HG02571 (cell line): ENCODE results near the gene MAG.
"Not testable (repeated sequence)": the region's sequence is repeated elsewhere in the genome, so short reads cannot be mapped to it uniquely, and the experiment has no call there.

Source experiments
- ATAC-seq: cut with Tn5 transposase; IDR thresholded peaks from one replicate; pipeline ENCODE4 v1.9.1; 2021; ENCODE audit warnings: mild to moderate bottlenecking, moderate library complexity; ENCODE audit not compliant: unreplicated experiment

MAG gene

DNA sequence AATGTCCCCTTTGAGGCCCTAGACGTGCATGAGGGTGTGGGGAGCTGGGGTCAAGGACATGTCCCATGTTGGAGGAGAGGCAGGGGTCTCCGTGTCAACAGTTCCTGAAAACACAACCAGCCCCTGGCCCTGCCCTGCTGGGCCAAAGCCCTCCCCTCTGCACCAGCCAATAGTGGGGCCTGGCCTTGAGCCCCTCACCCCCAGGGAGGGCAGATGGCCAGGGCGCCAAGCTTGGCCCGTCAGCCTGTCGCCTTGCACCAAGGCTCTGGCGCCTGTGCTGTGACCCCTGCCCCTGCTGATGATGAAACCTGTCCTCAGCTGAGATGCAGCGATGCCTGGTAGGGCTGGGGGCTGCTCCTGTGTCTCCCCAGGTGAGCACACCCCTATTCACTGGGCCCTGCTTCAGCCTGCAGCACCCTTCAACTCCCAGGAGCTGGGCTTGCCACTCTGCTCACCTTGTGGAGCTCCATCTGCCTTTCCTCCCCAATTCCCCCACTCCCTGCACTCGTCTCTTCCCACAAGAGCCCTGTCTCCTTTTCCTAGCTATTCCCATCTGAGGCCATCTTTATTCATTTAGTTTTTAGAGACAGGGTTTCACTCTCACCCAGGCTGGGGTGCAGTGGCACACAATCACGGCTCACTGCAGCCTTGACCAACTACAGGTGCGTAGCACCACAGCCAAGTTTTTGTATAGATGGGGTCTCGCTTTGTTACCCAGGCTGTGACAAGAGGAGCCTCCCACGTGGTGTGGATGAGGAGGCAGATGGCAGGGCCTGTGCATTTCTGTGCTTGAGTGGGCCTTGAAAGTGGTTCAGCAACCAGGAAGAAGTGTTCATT, 11.8 kb upstream of the MAG start:
- ATAC-seq: no peak

GRCh38 chr19:35281303-35281702, 10.7 kb upstream of the MAG start:
- no peak for ATAC-seq

DNA sequence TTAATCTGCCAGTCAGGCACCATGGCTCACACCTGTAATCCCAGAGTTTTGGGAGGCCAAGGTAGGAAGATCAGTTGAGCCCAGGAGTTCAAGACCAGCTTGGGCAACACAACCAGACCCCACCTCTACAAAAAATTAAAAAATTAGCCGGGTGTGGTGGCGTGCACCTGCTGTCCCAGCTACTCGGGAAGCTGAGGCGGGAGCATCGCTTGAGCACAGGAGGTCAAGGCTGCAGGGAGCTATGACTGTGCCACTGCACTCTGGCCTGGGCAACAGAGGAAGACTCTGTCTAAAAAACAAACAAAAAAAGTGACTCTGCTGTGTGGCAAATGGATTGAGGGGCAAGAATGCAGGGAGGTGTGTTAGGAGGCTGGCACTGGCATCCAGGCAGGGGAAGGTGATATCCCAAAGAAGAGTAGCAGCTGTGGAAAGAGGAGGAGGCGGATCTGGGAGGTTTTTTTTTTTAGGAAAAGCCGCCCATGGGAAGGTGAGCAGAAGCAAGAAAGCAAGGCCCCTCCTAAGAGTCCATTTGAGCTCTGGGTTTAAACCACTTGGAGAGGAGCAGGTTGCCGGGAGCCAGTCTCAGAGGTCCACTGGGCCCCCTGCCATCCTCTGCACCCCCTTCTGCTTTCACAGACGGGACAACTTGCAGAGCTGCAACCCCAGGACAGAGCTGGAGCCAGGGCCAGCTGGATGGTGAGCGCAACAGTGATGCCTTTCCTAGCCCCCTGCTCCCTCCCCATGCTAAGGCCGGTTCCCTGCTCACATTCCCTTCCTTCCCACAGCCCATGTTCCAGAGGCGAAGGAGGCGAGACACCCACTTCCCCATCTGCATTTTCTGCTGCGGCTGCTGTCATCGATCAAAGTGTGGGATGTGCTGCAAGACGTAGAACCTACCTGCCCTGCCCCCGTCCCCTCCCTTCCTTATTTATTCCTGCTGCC, 7.5 kb upstream of the MAG start:
- ATAC-seq: no peak

- no peak for ATAC-seq
Measured at GRCh38 chr19:35285095-35285449, 6.9 kb upstream of the MAG start.

- ATAC-seq: not testable (repeated sequence)
Measured at GRCh38 chr19:35285465-35285864, 6.5 kb upstream of the MAG start.

DNA sequence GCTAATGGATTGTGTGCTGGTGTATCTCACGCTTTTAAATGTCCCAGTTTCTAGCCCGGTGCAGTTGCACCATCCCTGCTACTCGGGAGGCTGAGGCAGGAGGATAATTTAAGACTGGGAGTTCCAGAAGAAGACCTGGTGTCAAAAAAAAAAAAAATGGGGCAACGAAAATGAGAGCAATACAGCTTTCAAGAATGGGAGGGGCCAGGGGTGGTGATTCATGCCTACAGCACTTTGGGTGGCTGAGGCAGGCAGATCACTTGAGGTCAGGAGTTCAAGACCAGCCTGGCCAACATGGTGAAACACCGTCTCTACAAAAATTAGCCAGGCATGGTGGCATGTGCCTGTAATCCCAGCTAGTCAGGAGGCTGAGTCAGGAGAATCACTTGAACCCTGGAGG, 5.9 kb upstream of the MAG start:
- not testable (repeated sequence) for ATAC-seq

GRCh38 chr19:35287713-35288112, 4.2 kb upstream of the MAG start:
- no peak for ATAC-seq

- ATAC-seq: no peak
Measured at GRCh38 chr19:35288331-35288730, 3.6 kb upstream of the MAG start.

- no peak for ATAC-seq
Measured at GRCh38 chr19:35288906-35289305, 3.1 kb upstream of the MAG start.

- ATAC-seq: no peak
Measured at GRCh38 chr19:35290381-35291127, 1.4 kb upstream of the MAG start.

DNA sequence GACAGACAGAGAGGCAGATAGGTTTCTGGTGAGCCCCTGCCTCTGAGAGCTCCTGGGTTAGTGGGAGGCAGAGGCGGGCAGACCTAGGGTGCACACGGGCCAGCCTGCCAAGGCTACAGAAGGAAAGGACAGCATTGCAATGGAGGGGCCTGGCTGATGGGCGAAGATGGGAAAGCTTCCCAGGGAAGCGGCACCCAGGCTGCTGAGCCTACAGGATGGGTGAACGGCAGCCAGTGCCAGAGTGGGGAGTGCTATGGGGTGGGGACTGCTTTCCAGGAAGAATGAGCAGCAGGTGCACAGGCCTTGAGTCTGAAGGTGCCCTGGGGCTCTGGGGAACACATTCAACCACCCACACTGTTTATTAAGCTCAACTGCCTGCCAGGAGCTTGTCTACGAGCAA, 702 bp upstream of the MAG start:
- no peak for ATAC-seq

DNA sequence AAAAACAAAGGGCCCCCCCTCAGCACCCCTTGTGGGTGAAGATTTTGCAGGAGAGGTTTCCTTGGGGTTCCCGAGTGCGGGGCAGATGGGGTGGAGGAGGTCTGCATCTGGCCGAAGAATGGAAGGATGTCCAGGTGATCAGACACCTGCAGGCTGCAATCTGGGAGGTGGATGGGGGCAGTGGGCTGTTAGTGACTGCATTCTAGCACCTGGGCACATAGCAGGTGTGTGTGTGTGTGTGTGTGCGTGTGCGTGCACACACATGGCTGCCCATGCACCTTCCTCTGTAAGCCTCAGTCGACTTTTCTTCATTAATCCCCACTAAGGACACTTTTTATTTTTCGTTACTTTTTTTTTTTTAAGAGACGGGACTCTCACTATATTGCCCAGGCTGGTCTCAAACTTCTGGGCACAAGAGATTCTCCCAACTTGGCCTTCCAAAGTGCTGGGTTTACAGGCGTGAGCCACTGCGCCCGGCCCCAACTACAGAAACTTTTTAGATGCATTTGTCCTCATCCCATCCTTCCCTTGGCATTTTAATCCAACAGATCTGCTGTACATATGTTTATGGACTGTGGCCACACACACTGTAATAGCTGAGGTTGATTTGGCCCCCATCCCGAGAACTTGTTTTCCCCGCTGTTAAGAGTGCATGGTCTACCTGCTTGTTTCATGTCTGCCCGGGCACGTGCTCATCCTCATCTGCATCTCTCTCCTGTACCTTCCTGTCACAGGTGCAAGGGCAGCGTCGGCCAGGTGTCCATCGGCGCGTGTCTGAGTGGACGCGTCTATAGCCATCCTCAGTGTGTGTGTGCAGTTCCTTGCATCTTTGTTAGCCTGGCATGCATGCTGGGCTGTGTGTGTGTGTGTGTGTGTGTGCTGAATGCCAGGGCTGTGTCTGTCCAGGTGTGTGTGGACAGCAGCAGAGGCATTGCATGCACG, 731 bp downstream of the MAG start:
- ATAC-seq: no peak

- ATAC-seq: no peak
Measured at GRCh38 chr19:35293363-35293739, 1.4 kb downstream of the MAG start.

GRCh38 chr19:35293808-35294207, 1.8 kb downstream of the MAG start:
- ATAC-seq: no peak

GRCh38 chr19:35294328-35294727, 2.4 kb downstream of the MAG start:
- no peak for ATAC-seq

DNA sequence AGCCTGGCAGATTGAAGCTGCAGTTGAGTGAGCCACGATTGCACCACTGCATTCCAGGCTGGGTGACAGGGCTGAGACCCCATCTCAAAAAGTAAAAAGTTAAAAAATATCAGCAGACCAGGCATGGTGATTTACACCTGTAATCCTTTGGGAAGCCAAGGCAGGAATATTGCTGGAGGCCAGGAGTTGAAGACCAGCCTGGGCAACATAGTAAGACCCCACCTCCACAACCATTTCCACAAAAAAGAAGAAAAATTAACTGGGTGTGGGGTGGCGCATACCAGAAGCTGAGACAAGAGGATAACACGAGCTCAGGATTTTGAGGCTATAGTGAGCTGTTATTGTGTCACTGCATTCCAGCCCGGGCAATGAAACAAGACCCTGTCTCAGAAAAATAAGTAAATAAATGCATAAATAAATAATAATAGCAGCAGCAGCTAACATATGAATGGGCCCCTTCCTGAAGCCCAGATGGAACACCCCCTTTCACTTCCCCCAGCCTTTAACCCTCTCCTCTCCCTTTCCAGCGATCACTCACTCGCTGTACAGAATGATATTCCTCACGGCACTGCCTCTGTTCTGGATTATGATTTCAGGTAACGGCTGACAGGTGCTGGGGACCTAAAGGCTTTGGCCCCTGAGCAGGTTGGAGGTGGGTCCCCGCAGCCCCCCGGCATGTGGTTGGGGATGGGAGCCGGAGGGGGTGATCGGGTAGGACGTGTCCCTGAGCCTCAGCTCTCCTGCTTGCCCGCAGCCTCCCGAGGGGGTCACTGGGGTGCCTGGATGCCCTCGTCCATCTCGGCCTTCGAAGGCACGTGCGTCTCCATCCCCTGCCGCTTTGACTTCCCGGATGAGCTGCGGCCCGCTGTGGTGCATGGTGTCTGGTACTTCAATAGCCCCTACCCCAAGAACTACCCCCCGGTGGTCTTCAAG, 3.2 kb downstream of the MAG start:
- no peak for ATAC-seq

GRCh38 chr19:35295792-35296462, 4.0 kb downstream of the MAG start:
- ATAC-seq: no peak

DNA sequence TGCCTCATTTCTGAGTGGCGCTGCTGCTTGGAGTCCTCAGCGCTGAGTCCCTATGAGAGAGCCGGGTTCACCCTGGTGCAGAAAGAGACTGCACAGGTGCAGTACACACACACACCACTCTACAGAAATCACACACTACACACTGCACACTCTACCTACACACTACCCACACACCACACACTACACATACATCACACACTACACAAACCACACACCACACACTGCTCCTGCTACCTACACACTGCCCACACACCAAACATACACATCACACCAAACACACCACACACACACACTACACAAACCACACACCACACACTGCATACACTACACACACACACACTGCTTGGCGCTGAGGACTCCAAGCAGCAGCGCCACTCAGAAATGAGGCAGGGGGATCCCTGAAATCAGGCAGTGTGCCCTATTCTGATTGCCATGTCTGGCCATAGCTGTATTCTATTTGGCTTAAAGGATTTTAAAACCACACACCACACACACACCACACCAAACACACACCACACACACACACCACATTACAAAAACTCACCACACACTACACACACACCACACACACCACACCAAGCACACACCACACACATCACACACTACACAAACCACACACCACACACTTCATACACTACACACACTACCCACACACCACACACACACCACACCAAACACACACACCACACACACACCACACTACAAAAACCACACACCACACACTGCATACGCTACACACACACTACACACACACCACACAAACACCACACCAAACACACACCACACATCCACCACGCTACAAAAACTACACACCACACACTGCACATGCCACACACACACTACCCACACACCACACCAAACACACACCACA, 4.9 kb downstream of the MAG start:
- no peak for ATAC-seq
